Psoas muscle (tissue), 8 donors: ENCODE data around the gene DPP10. TPM values are rescaled to one million over a fixed set of nuclear protein-coding genes. Genes with fewer than 3 reads are reported as not detected.

Experiments
- ATAC-seq, 4 donors: fragments of 200-7000 bp; cut with Tn5 transposase; one replicate each; pipeline ENCODE4 v1.9.1; 2020; ENCODE audit warnings: moderate library complexity in 3 of 4, mild to moderate bottlenecking in 2 of 4
- DNase-seq, 2 donors: peaks; one replicate each; pipeline ENCODE4 v3.0.0-alpha.2; 2020
- H3K27ac ChIP-seq: fragments of 200-600 bp; one replicate; pipeline ENCODE4 v1.8.0; 2022
- H3K27me3 ChIP-seq, 3 donors: fragments of 200-600 bp in 1 of 3; one replicate each; pipeline versions ENCODE4 v1.6.1 to v1.8.0; 2013 to 2022; ENCODE audit warnings: low read length in 2 of 3, mild to moderate bottlenecking in 2 of 3, moderate library complexity in 1 of 3; ENCODE audit not compliant: insufficient read depth in 3 of 3
- H3K36me3 ChIP-seq, 2 donors: fragments of 200-600 bp in 1 of 2; one replicate each; pipeline versions ENCODE4 v1.6.1 to v1.8.0; 2013 to 2022; ENCODE audit warnings: low read depth in 1 of 2, mild to moderate bottlenecking in 1 of 2, moderate library complexity in 1 of 2; ENCODE audit not compliant: insufficient read depth in 1 of 2
- H3K4me1 ChIP-seq: fragments of 200-600 bp; one replicate; pipeline ENCODE4 v1.8.0; 2022
- H3K4me3 ChIP-seq: fragments of 200-600 bp; one replicate; pipeline ENCODE4 v1.8.0; 2022; ENCODE audit warnings: mild to moderate bottlenecking
- H3K9me3 ChIP-seq: fragments of 200-600 bp; one replicate; pipeline ENCODE4 v1.8.0; 2022
- WGBS, 3 donors: extraction: QIAGEN DNeasy Blood & Tissue Kit; methylation state at CpG; one replicate each; pipeline versions ENCODE4 v1.1.6 to v1.1.7; 2013; 5-methylcytosine and 5-hydroxymethylcytosine counted together
- intact Hi-C, 2 donors: fragments of 100-400 bp; cut with DNase I; formaldehyde crosslinking; loops; one replicate each; pipeline versions ENCODE4 v1.11.0 to v1.14.2; 2022
- polyA plus RNA-seq, 3 donors: library from polyadenylated mRNA; stranded (reverse); fragments of 200-250 nt; gene quantifications; one replicate each; pipeline ENCODE4 v1.2.3, GENCODE V29; 2013
- total RNA-seq, 4 donors: library from RNA; stranded (reverse); fragmentation: NEBNext Ultra II Directional in 2 of 4; extraction: Animal tissue kit (Norgen Biotek cat#: 25700) in 2 of 4; gene quantifications; one replicate each; pipeline versions ENCODE4 v1.2.1 to v1.2.4, GENCODE V29; 2021 to 2023
- TF ChIP-seq, protein P1 (sequence below): fragments of 200-600 bp; IDR thresholded peaks from one replicate; pipeline ENCODE4 v1.8.0; 2022; ENCODE audit warnings: antibody characterized with exemption
- donor health status: healthy with polysubstance abuse.
- donor health status: DM: no; HTN: no; CAD: no; lungs with moderate emphysema.
- donor health status: Bipolar disorder and iron deficiency.
- donor health status: healthy.
- donor health status: DM: yes; HTN: yes; CAD: no.
- donor health status: DM: no; HTN: no; CAD: no.
- donor health status: DM: no; HTN: no; CAD: no.
- donor health status: DM: yes; HTN: yes; CAD: no.

The DPP10 gene
- total and polyA plus RNA-seq, 7 donors: 0.01 to 0.11 TPM; not detected in 5

DNA sequence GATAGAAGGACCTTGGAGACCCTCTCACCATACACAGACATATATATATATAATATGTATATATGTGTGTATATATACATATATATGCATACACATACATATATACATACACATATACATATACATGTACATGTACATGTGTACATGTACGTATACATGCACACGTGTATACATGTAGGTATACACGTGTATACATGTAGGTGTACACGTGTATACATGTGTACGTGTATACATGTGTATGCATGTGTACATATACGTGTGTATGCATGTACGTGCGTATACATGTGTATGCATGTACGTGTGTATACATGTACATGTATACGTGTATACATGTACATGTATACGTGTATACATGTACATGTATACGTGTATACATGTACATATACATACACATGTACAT lies 54.5 kb downstream of the DPP10 start:
- no peak for DNase-seq
- 85 to 90% (median 88%) methylated on average over 11 to 12 of the region's 12 CpGs for WGBS, 3 donors
- H3K36me3 ChIP-seq: no peaks in the 10 kb centered on the region
- TF ChIP-seq, protein P1, sequence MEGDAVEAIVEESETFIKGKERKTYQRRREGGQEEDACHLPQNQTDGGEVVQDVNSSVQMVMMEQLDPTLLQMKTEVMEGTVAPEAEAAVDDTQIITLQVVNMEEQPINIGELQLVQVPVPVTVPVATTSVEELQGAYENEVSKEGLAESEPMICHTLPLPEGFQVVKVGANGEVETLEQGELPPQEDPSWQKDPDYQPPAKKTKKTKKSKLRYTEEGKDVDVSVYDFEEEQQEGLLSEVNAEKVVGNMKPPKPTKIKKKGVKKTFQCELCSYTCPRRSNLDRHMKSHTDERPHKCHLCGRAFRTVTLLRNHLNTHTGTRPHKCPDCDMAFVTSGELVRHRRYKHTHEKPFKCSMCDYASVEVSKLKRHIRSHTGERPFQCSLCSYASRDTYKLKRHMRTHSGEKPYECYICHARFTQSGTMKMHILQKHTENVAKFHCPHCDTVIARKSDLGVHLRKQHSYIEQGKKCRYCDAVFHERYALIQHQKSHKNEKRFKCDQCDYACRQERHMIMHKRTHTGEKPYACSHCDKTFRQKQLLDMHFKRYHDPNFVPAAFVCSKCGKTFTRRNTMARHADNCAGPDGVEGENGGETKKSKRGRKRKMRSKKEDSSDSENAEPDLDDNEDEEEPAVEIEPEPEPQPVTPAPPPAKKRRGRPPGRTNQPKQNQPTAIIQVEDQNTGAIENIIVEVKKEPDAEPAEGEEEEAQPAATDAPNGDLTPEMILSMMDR: no peak
- ATAC-seq: no peak
- no peaks in the 10 kb centered on the region for H3K9me3 ChIP-seq
- no peak overlapping the region for H3K27ac ChIP-seq
- H3K4me1 ChIP-seq: no peaks in the 10 kb centered on the region
- no peak overlapping the region for H3K4me3 ChIP-seq
- no peaks in the 10 kb centered on the region for H3K27me3 ChIP-seq
- intact Hi-C loops: no loop called here

DNA sequence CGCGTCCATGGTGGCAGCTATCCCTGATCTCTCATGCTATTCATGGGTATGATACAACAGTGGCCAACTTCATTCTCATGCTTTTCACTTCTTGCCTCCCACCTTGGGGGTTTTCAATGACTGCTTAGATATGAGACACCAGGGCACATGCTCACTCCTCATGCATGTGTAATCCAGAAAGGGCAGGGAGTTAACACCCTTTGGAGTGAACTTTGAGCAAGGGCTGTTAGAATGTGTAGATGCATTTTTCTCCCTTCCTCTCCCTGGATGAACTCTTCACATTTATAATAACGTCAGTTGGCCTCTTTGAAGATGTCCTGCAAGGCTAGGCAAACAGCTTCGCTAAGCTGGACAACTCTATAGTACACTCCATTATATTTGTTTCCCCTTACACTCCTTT lies 56.7 kb downstream of the DPP10 start:
- Histone ChIP-seq H3K27me3 (no peaks in the 10 kb centered on the region), H3K36me3 (no peaks in the 10 kb centered on the region), H3K27ac (no peak overlapping the region), H3K9me3 (no peaks in the 10 kb centered on the region), H3K4me1 (no peaks in the 10 kb centered on the region), H3K4me3 (no peak overlapping the region)
- TF ChIP-seq, protein P1: no peak
- DNase-seq (no peak), ATAC-seq (no peak)
- 71 to 77% (median 75%) methylated on average over 4 of the region's 4 CpGs for WGBS, 3 donors
- intact Hi-C loops: no loop called here

DNA sequence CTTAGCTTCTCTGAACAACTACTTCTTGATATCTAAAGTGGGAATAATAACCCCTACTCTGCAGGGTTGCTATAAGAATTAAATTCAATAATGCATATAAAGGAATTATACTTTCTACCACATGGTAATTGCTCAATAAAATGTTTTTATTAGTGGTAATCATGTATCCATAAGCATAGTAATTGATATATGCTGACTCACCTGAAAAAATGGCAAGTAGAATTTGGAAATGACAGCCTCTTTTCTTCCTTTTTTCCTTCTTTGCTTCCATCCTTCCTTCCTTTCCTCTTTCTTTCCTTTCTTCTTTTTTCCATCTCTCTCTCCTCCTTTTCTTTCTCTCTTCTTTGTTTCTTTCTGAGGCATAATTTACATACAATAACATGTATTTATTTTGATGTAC lies 65.3 kb downstream of the DPP10 start:
- no peak overlapping the region for H3K27ac ChIP-seq
- intact Hi-C loops: no loop called here
- no peaks in the 10 kb centered on the region for H3K4me1 ChIP-seq
- DNase-seq (no peak), ATAC-seq (no peak)
- TF ChIP-seq, protein P1: no peak
- H3K36me3 ChIP-seq: no peaks in the 10 kb centered on the region
- H3K4me3 ChIP-seq: no peak overlapping the region
- H3K9me3 ChIP-seq: no peaks in the 10 kb centered on the region
- no peaks in the 10 kb centered on the region for H3K27me3 ChIP-seq

DNA sequence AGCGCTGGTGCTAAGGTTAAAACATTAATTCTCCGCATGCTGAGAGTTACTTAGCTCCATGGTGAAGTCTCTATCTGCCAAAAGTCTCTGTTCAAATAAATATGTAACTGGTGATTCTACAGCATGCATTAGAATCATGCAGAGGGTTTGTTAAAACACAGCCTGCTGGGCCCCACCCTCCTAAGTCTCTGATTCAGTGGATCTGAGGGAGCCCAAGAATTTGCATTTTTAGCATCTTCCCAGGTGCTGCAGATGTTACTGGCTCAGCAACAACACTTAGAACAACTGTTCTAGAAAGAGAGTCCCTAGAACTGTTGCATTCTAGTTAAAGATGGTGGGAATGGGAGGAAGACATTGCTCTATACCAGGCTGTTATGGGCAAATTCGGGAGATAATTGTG lies 73.4 kb downstream of the DPP10 start:
- Histone ChIP-seq H3K4me3 (no peak overlapping the region), H3K27me3 (no peaks in the 10 kb centered on the region), H3K9me3 (no peaks in the 10 kb centered on the region), H3K36me3 (no peaks in the 10 kb centered on the region), H3K27ac (no peak overlapping the region), H3K4me1 (no peaks in the 10 kb centered on the region)
- DNase-seq: no peak
- ATAC-seq: no peak
- TF ChIP-seq, protein P1: no peak
- 87 to 88% (median 88%) methylated on average over 3 of the region's 3 CpGs for WGBS, 3 donors
- intact Hi-C loops: no loop called here

DNA sequence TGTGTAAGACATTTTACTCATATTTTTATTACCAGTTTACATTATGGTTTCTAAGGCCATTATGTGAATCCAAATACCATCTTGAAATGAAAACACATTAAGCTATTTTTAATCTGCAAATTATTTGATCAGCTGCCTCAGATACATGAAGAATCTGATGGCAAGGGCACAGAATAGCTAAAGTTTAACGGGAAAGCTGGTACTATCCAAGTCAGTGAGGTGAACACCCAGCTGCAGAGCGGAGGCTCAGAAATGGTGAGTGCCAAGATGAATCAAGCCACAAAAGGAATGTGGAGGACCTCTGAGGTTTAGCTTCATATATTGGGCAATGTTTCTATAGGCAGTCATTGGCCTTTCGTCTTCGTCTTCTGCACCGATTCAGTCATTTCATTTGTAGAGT lies 75.1 kb downstream of the DPP10 start:
- ATAC-seq (no peak), DNase-seq (no peak)
- Histone ChIP-seq H3K9me3 (no peaks in the 10 kb centered on the region), H3K27ac (no peak overlapping the region), H3K36me3 (no peaks in the 10 kb centered on the region), H3K4me3 (no peak overlapping the region), H3K4me1 (no peaks in the 10 kb centered on the region), H3K27me3 (no peaks in the 10 kb centered on the region)
- TF ChIP-seq, protein P1: no peak
- intact Hi-C loops: no loop called here
- WGBS, 3 donors: 73 to 86% (median 83%) methylated on average over 5 of the region's 5 CpGs
